SK-N-SH treated with all-trans-retinoic acid at 6 μM for 48 hours (cell line): ENCODE data around the gene FAM78B.
A peak's percentile ranks its signal among the peaks of the same experiment; 100 is the strongest.

ENCODE experiments used
- ATAC-seq: fragments of 200-7000 bp; cut with Tn5 transposase; 3 replicates; pipeline ENCODE4 v1.9.1; 2020; ENCODE audit warnings: mild to moderate bottlenecking, moderate library complexity
- ARNTL ChIP-seq: fragments of 450-650 bp; formaldehyde crosslinking; IDR thresholded peaks from 2 replicates; pipeline ENCODE4 v1.5.0; 2020; ENCODE audit warnings: low read depth, mild to moderate bottlenecking, moderate library complexity, borderline replicate concordance
- BACH2 ChIP-seq: fragments of 250-450 bp; sonication (Bioruptor Pico); IDR thresholded peaks from 2 replicates; pipeline ENCODE4 v1.9.0; 2021; ENCODE audit warnings: mild to moderate bottlenecking, borderline replicate concordance
- CREB5 ChIP-seq: fragments of 250-450 bp; sonication (Bioruptor Pico); IDR thresholded peaks from 2 replicates; pipeline ENCODE4 v1.5.1; 2020; ENCODE audit warnings: low read depth, mild to moderate bottlenecking, moderate library complexity
- CSDC2 ChIP-seq: fragments of 250-450 bp; sonication (Bioruptor Pico); IDR thresholded peaks from 2 replicates; pipeline ENCODE4 v1.5.0; 2020; ENCODE audit warnings: mild to moderate bottlenecking, moderate library complexity
- CSRNP3 ChIP-seq: fragments of 250-450 bp; sonication (Bioruptor Pico); IDR thresholded peaks from 2 replicates; pipeline ENCODE4 v1.5.1; 2021; ENCODE audit warnings: mild to moderate bottlenecking, moderate library complexity
- ESRRG ChIP-seq: fragments of 250-450 bp; sonication (Bioruptor Pico); IDR thresholded peaks from 2 replicates; pipeline ENCODE4 v1.6.1; 2021; ENCODE audit warnings: mild to moderate bottlenecking
- GLIS3 ChIP-seq: fragments of 250-450 bp; sonication (Bioruptor Pico); IDR thresholded peaks from 2 replicates; pipeline ENCODE4 v1.5.0; 2020; ENCODE audit warnings: mild to moderate bottlenecking, moderate library complexity
- OSR1 ChIP-seq: fragments of 250-450 bp; sonication (Bioruptor Pico); IDR thresholded peaks from 2 replicates; pipeline ENCODE4 v1.8.0; 2022; ENCODE audit warnings: moderate library complexity, mild to moderate bottlenecking, inconsistent platforms
- PPARA ChIP-seq: fragments of 250-450 bp; sonication (Bioruptor Pico); IDR thresholded peaks from 2 replicates; pipeline ENCODE4 v1.5.0; 2020; ENCODE audit warnings: mild to moderate bottlenecking, borderline replicate concordance
- RARB ChIP-seq: fragments of 250-450 bp; sonication (Bioruptor Pico); IDR thresholded peaks from 2 replicates; pipeline ENCODE4 v1.8.0; 2021; ENCODE audit warnings: mild to moderate bottlenecking, moderate library complexity
- TSHZ2 ChIP-seq: fragments of 250-450 bp; sonication (Bioruptor Pico); IDR thresholded peaks from 2 replicates; pipeline ENCODE4 v1.5.0; 2020; ENCODE audit warnings: mild to moderate bottlenecking, moderate library complexity
- ZFP3 ChIP-seq: fragments of 250-450 bp; sonication (Bioruptor Pico); IDR thresholded peaks from 2 replicates; pipeline ENCODE4 v1.5.0; 2020; ENCODE audit warnings: mild to moderate bottlenecking, moderate library complexity
- ZFP30 ChIP-seq: fragments of 450-650 bp; formaldehyde crosslinking; IDR thresholded peaks from 2 replicates; pipeline ENCODE4 v1.5.0; 2022; ENCODE audit warnings: mild to moderate bottlenecking, moderate library complexity
- ZNF565 ChIP-seq: fragments of 450-650 bp; formaldehyde crosslinking; conservative IDR thresholded peaks from 2 replicates; pipeline ENCODE4 v1.5.0; 2020; ENCODE audit warnings: low read depth, mild to moderate bottlenecking, moderate library complexity
- ZNF70 ChIP-seq: fragments of 450-650 bp; formaldehyde crosslinking; IDR thresholded peaks from 2 replicates; pipeline ENCODE4 v1.5.0; 2020; ENCODE audit warnings: mild to moderate bottlenecking, moderate library complexity
- TF ChIP-seq, protein P1 (sequence below): fragments of 250-450 bp; sonication (Bioruptor Pico); IDR thresholded peaks from 2 replicates; pipeline ENCODE4 v1.8.0; 2020; ENCODE audit warnings: mild to moderate bottlenecking, moderate library complexity, borderline replicate concordance
- TF ChIP-seq, protein P2 (sequence below): fragments of 250-450 bp; sonication (Bioruptor Pico); IDR thresholded peaks from 2 replicates; pipeline ENCODE4 v1.8.0; 2021; ENCODE audit warnings: low read depth, mild to moderate bottlenecking, moderate library complexity, borderline replicate concordance

The FAM78B gene

GRCh38 chr1:166165661-166166328 lies 1.0 kb downstream of the FAM78B start:
- TF ChIP-seq CSRNP3 (CRISPR knock-in tag) (no peak), ARNTL (no peak)
- ATAC-seq = peak; percentile 4; the same call in 1 of the 3 replicates

GRCh38 chr1:166164995-166165660 lies 1.7 kb downstream of the FAM78B start:
- peak; percentile 65 for ATAC-seq
- TF ChIP-seq OSR1 (CRISPR knock-in tag) = no peak
- TF ChIP-seq ARNTL = no peak
- TF ChIP-seq BACH2 (CRISPR knock-in tag) = no peak
- TF ChIP-seq CSRNP3 (CRISPR knock-in tag) = no peak
- TF ChIP-seq PPARA (CRISPR knock-in tag) = no peak
- no peak for TF ChIP-seq CSDC2 (CRISPR knock-in tag)
- no peak for TF ChIP-seq GLIS3
- TF ChIP-seq, protein P1, sequence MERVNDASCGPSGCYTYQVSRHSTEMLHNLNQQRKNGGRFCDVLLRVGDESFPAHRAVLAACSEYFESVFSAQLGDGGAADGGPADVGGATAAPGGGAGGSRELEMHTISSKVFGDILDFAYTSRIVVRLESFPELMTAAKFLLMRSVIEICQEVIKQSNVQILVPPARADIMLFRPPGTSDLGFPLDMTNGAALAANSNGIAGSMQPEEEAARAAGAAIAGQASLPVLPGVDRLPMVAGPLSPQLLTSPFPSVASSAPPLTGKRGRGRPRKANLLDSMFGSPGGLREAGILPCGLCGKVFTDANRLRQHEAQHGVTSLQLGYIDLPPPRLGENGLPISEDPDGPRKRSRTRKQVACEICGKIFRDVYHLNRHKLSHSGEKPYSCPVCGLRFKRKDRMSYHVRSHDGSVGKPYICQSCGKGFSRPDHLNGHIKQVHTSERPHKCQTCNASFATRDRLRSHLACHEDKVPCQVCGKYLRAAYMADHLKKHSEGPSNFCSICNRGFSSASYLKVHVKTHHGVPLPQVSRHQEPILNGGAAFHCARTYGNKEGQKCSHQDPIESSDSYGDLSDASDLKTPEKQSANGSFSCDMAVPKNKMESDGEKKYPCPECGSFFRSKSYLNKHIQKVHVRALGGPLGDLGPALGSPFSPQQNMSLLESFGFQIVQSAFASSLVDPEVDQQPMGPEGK (CRISPR knock-in tag) = no peak
- TF ChIP-seq ESRRG (CRISPR knock-in tag) = no peak
- no peak for TF ChIP-seq RARB (CRISPR knock-in tag)
- no peak for TF ChIP-seq ZFP3 (CRISPR knock-in tag)
- TF ChIP-seq, protein P2, sequence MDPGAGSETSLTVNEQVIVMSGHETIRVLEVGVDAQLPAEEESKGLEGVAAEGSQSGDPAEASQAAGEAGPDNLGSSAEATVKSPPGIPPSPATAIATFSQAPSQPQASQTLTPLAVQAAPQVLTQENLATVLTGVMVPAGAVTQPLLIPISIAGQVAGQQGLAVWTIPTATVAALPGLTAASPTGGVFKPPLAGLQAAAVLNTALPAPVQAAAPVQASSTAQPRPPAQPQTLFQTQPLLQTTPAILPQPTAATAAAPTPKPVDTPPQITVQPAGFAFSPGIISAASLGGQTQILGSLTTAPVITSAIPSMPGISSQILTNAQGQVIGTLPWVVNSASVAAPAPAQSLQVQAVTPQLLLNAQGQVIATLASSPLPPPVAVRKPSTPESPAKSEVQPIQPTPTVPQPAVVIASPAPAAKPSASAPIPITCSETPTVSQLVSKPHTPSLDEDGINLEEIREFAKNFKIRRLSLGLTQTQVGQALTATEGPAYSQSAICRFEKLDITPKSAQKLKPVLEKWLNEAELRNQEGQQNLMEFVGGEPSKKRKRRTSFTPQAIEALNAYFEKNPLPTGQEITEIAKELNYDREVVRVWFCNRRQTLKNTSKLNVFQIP (CRISPR knock-in tag) = no peak

- no peak for ATAC-seq
- no peak for TF ChIP-seq ZFP30
- TF ChIP-seq BACH2 (CRISPR knock-in tag) = no peak
- TF ChIP-seq TSHZ2 (CRISPR knock-in tag) = no peak
- no peak for TF ChIP-seq ZNF565 (CRISPR knock-in tag)
- TF ChIP-seq, all 23 proteins: peak for 0
Measured at GRCh38 chr1:166164646-166164994, 2.2 kb downstream of the FAM78B start.

- no peak for ATAC-seq
- TF ChIP-seq ZNF70 (CRISPR knock-in tag) (no peak), TSHZ2 (CRISPR knock-in tag) (no peak), CREB5 (CRISPR knock-in tag) (no peak), BACH2 (CRISPR knock-in tag) (no peak)
- TF ChIP-seq, all 23 proteins: peak for 0
Measured at GRCh38 chr1:166159656-166160055, 7.1 kb downstream of the FAM78B start.
